ENCODE results near the gene ANKHD1.

The ANKHD1 gene

GRCh38 chr5:140509898-140510297, 108.3 kb downstream of the ANKHD1 start:
- DNase-seq (ENCODE audit: extremely low spot score, insufficient read length, low read depth): no peak
- no peak for FAIRE-seq

- DNase-seq (ENCODE audit: extremely low spot score, insufficient read length, low read depth): no peak
- no peak for FAIRE-seq
Observed at GRCh38 chr5:140513124-140513523, 111.5 kb downstream of the ANKHD1 start.

- FAIRE-seq: no peak
- DNase-seq (ENCODE audit: extremely low spot score, insufficient read length, low read depth): no peak
Observed at GRCh38 chr5:140524003-140524402, 122.4 kb downstream of the ANKHD1 start.

GRCh38 chr5:140540227-140540626, 138.6 kb downstream of the ANKHD1 start:
- FAIRE-seq: no peak
- no peak for DNase-seq (ENCODE audit: extremely low spot score, insufficient read length, low read depth)

- no peak for FAIRE-seq
Observed at GRCh38 chr5:140542972-140543371, 141.3 kb downstream of the ANKHD1 start.

GRCh38 chr5:140544986-140545385, 143.4 kb downstream of the ANKHD1 start:
- no peak for FAIRE-seq

More at GRCh38 chr5:140542972-140543371, 141.3 kb downstream of the ANKHD1 start:
- no peak for DNase-seq (ENCODE audit: extremely low spot score, insufficient read length, low read depth)

GRCh38 chr5:140545606-140546005, 144.0 kb downstream of the ANKHD1 start:
- DNase-seq (ENCODE audit: extremely low spot score, insufficient read length, low read depth): no peak
- no peak for FAIRE-seq

More at GRCh38 chr5:140544986-140545385, 143.4 kb downstream of the ANKHD1 start:
- no peak for DNase-seq (ENCODE audit: extremely low spot score, insufficient read length, low read depth)

GRCh38 chr5:140546851-140547507, 145.3 kb downstream of the ANKHD1 start:
- no peak for DNase-seq (ENCODE audit: extremely low spot score, insufficient read length, low read depth)
- no peak for FAIRE-seq

GRCh38 chr5:140547508-140548299, 146.1 kb downstream of the ANKHD1 start, which contains the start of gene EIF4EBP3:
TSS of gene EIF4EBP3 (plus strand) at chr5:140547662. CDS start at chr5:140547738, 76 bp downstream.
- FAIRE-seq: peak; percentile 89
- peak; percentile 76 for DNase-seq (ENCODE audit: extremely low spot score, insufficient read length, low read depth)

- FAIRE-seq: no peak
- DNase-seq (ENCODE audit: extremely low spot score, insufficient read length, low read depth): no peak
Observed at GRCh38 chr5:140548300-140548688, 146.7 kb downstream of the ANKHD1 start.

GRCh38 chr5:140548791-140549190, 147.2 kb downstream of the ANKHD1 start:
- DNase-seq (ENCODE audit: extremely low spot score, insufficient read length, low read depth): no peak
- FAIRE-seq: no peak

GRCh38 chr5:140549237-140550144, 147.9 kb downstream of the ANKHD1 start:
- DNase-seq (ENCODE audit: extremely low spot score, insufficient read length, low read depth) (no peak), FAIRE-seq (no peak)

- FAIRE-seq: no peak
Observed at GRCh38 chr5:140550147-140551079, 148.8 kb downstream of the ANKHD1 start.

GRCh38 chr5:140551872-140552271, 150.2 kb downstream of the ANKHD1 start:
- DNase-seq (ENCODE audit: extremely low spot score, insufficient read length, low read depth): no peak
- no peak for FAIRE-seq

More at GRCh38 chr5:140550147-140551079, 148.8 kb downstream of the ANKHD1 start:
- DNase-seq (ENCODE audit: extremely low spot score, insufficient read length, low read depth): no peak

- DNase-seq (ENCODE audit: extremely low spot score, insufficient read length, low read depth): no peak
- peak; percentile 70 for FAIRE-seq
Observed at GRCh38 chr5:140553657-140554056, 152.0 kb downstream of the ANKHD1 start.

GRCh38 chr5:140554454-140554853, 152.8 kb downstream of the ANKHD1 start:
- FAIRE-seq: no peak
- DNase-seq (ENCODE audit: extremely low spot score, insufficient read length, low read depth): no peak

- no peak for DNase-seq (ENCODE audit: extremely low spot score, insufficient read length, low read depth)
Observed at GRCh38 chr5:140555747-140556312, 154.2 kb downstream of the ANKHD1 start.

GRCh38 chr5:140556438-140556837, 154.8 kb downstream of the ANKHD1 start:
- DNase-seq (ENCODE audit: extremely low spot score, insufficient read length, low read depth): no peak

More at GRCh38 chr5:140555747-140556312, 154.2 kb downstream of the ANKHD1 start:
- peak; percentile 77 for FAIRE-seq

More at GRCh38 chr5:140556438-140556837, 154.8 kb downstream of the ANKHD1 start:
- peak; percentile 62 for FAIRE-seq
